ENCODE results near the gene EXOC2.
A peak's percentile ranks its signal among the peaks of the same experiment; 100 is the strongest.
"Not testable (repeated sequence)": the region's sequence is repeated elsewhere in the genome, so short reads cannot be mapped to it uniquely, and the experiment has no call there.

EXOC2 gene

GRCh38 chr6:699319-699718 is 6.4 kb upstream of the EXOC2 start:
- H3K4me3 ChIP-seq (ENCODE audit: low read depth in 1 of 2, low read length in 2 of 2): no peak overlapping the region
- no peak overlapping the region for H3K4me2 ChIP-seq (ENCODE audit: insufficient read depth, low read length)
- H3K9me3 ChIP-seq (ENCODE audit: insufficient read depth, low read length, severe bottlenecking): no peaks in the 10 kb centered on the region
- no peak overlapping the region for H3K27ac ChIP-seq (ENCODE audit: low read length)
- no peak for TF ChIP-seq EZH2 (IDR thresholded peaks at IDR 0.05; ENCODE audit: borderline replicate concordance, low read depth, low read length, severe bottlenecking)
- TF ChIP-seq CTCF (IDR thresholded peaks at IDR 0.05; ENCODE audit: borderline replicate concordance, extremely low read depth, low read length, poor library complexity, severe bottlenecking): no peak
- H2AFZ ChIP-seq (ENCODE audit: low read depth, low read length): no peak overlapping the region
- H3K4me1 ChIP-seq (ENCODE audit: insufficient read depth, low read length): 0 out of 2 replicates have a peak, but pooled peaks cover under 1% of the 10 kb centered on the region
- DNase-seq (no peak), ATAC-seq (ENCODE audit: insufficient read depth, low read depth) (no peak)
- no peaks in the 10 kb centered on the region for H3K36me3 ChIP-seq (ENCODE audit: insufficient read depth, low read length)
- no peaks in the 10 kb centered on the region for H3K79me2 ChIP-seq (ENCODE audit: insufficient read depth, low read length)
- no peaks in the 10 kb centered on the region for H4K20me1 ChIP-seq (ENCODE audit: insufficient read depth, low read length)
- H3K27me3 ChIP-seq (ENCODE audit: insufficient read depth, low read length, poor library complexity): no peaks in the 10 kb centered on the region
- H3K9ac ChIP-seq (ENCODE audit: low read depth, low read length): no peak overlapping the region

GRCh38 chr6:694431-695126 is 1.6 kb upstream of the EXOC2 start:
- H3K27me3 ChIP-seq (ENCODE audit: insufficient read depth, low read length, poor library complexity); DNase-seq; H3K27ac ChIP-seq (ENCODE audit: low read length); H3K4me2 ChIP-seq (ENCODE audit: insufficient read depth, low read length); H3K36me3 ChIP-seq (ENCODE audit: insufficient read depth, low read length); H2AFZ ChIP-seq (ENCODE audit: low read depth, low read length); H4K20me1 ChIP-seq (ENCODE audit: insufficient read depth, low read length); ATAC-seq (ENCODE audit: insufficient read depth, low read depth); H3K4me3 ChIP-seq (ENCODE audit: low read depth in 1 of 2, low read length in 2 of 2); H3K9me3 ChIP-seq (ENCODE audit: insufficient read depth, low read length, severe bottlenecking); H3K9ac ChIP-seq (ENCODE audit: low read depth, low read length): not testable (repeated sequence)
- H3K4me1 ChIP-seq (ENCODE audit: insufficient read depth, low read length): peaks cover 35% of the 10 kb centered on the region
- H3K79me2 ChIP-seq (ENCODE audit: insufficient read depth, low read length): peaks cover 37% of the 10 kb centered on the region

- Histone ChIP-seq H3K79me2 (ENCODE audit: insufficient read depth, low read length) (peaks cover 44% of the 10 kb centered on the region), H3K4me3 (ENCODE audit: low read depth in 1 of 2, low read length in 2 of 2) (peak overlapping the region; percentile 72 to 93; a peak in 3 of 4 replicates), H3K27ac (ENCODE audit: low read length) (peak overlapping the region; percentile 61), H4K20me1 (ENCODE audit: insufficient read depth, low read length) (peaks cover 7% of the 10 kb centered on the region; the same call in 1 of the 2 replicates), H3K4me2 (ENCODE audit: insufficient read depth, low read length) (peak overlapping the region; percentile 99), H2AFZ (ENCODE audit: low read depth, low read length) (peak overlapping the region; percentile 89), H3K9me3 (ENCODE audit: insufficient read depth, low read length, severe bottlenecking) (no peaks in the 10 kb centered on the region), H3K4me1 (ENCODE audit: insufficient read depth, low read length) (peaks cover 35% of the 10 kb centered on the region), H3K27me3 (ENCODE audit: insufficient read depth, low read length, poor library complexity) (no peaks in the 10 kb centered on the region), H3K9ac (ENCODE audit: low read depth, low read length) (peak overlapping the region; percentile 63), H3K36me3 (ENCODE audit: insufficient read depth, low read length) (peaks cover 14% of the 10 kb centered on the region)
- no peak for DNase-seq
- TF ChIP-seq CTCF (IDR thresholded peaks at IDR 0.05; ENCODE audit: borderline replicate concordance, extremely low read depth, low read length, poor library complexity, severe bottlenecking) (no peak), EZH2 (IDR thresholded peaks at IDR 0.05; ENCODE audit: borderline replicate concordance, low read depth, low read length, severe bottlenecking) (no peak)
- ATAC-seq (ENCODE audit: insufficient read depth, low read depth): no peak
These were observed 727 bp upstream of the EXOC2 start for GRCh38 chr6:693723-694009.

- Histone ChIP-seq H3K9me3 (ENCODE audit: insufficient read depth, low read length, severe bottlenecking) (no peaks in the 10 kb centered on the region), H3K36me3 (ENCODE audit: insufficient read depth, low read length) (peaks cover 21% of the 10 kb centered on the region), H3K27ac (ENCODE audit: low read length) (peak overlapping the region; percentile 61; the same call in 1 of the 2 replicates), H4K20me1 (ENCODE audit: insufficient read depth, low read length) (peaks cover 7% of the 10 kb centered on the region; the same call in 1 of the 2 replicates), H3K4me3 (ENCODE audit: low read depth in 1 of 2, low read length in 2 of 2) (peak overlapping the region; percentile 72 to 93), H3K4me1 (ENCODE audit: insufficient read depth, low read length) (peaks cover 35% of the 10 kb centered on the region), H2AFZ (ENCODE audit: low read depth, low read length) (peak overlapping the region; percentile 83), H3K9ac (ENCODE audit: low read depth, low read length) (peak overlapping the region; percentile 63), H3K79me2 (ENCODE audit: insufficient read depth, low read length) (peaks cover 55% of the 10 kb centered on the region), H3K27me3 (ENCODE audit: insufficient read depth, low read length, poor library complexity) (no peaks in the 10 kb centered on the region), H3K4me2 (ENCODE audit: insufficient read depth, low read length) (peak overlapping the region; percentile 99)
- TF ChIP-seq EZH2 (IDR thresholded peaks at IDR 0.05; ENCODE audit: borderline replicate concordance, low read depth, low read length, severe bottlenecking) (no peak), CTCF (IDR thresholded peaks at IDR 0.05; ENCODE audit: borderline replicate concordance, extremely low read depth, low read length, poor library complexity, severe bottlenecking) (no peak)
- DNase-seq (peak; percentile 67), ATAC-seq (ENCODE audit: insufficient read depth, low read depth) (peak; percentile 81)
These were observed 535 bp downstream of the EXOC2 start for GRCh38 chr6:692356-692851.
